HepG2 (cell line): ENCODE measurements around the gene SPSB2. TPM values are rescaled to one million over a fixed set of nuclear protein-coding genes. Genes with fewer than 3 reads are reported as not detected.

Experiments used
- AKNA ChIP-seq: sonication (generic); formaldehyde crosslinking; IDR thresholded peaks from 2 replicates; pipeline ENCODE4 v1.4.0; 2020; ENCODE audit warnings: missing genetic modification reagents, borderline replicate concordance
- E2F1 ChIP-seq: sonication (generic); formaldehyde crosslinking; IDR thresholded peaks from 2 replicates; pipeline ENCODE4 v1.5.0; 2020; ENCODE audit warnings: missing genetic modification reagents
- ELF4 ChIP-seq: sonication (generic); formaldehyde crosslinking; IDR thresholded peaks from 2 replicates; pipeline ENCODE4 v1.5.0; 2020; ENCODE audit warnings: missing genetic modification reagents, mild to moderate bottlenecking, moderate library complexity, borderline replicate concordance
- ETV5 ChIP-seq: IDR thresholded peaks from 2 replicates; pipeline ENCODE4 v1.6.1; 2018; ENCODE audit warnings: missing biosample characterization, missing genetic modification reagents, inconsistent platforms, borderline replicate concordance
- FOXM1 ChIP-seq: sonication (generic); formaldehyde crosslinking; IDR thresholded peaks from 2 replicates; pipeline ENCODE4 v1.5.0; 2020; ENCODE audit warnings: missing genetic modification reagents
- HMG20A ChIP-seq: IDR thresholded peaks from 2 replicates; pipeline ENCODE4 v1.6.1; 2016; ENCODE audit warnings: borderline replicate concordance
- HNF4G ChIP-seq, 2 experiments: sonication (generic) in 1 of 2; formaldehyde crosslinking in 1 of 2; IDR thresholded peaks; 2 replicates each; pipeline versions ENCODE4 v1.4.0 to v1.6.1; 2011 to 2020; ENCODE audit warnings: borderline replicate concordance in 2 of 2, low read depth in 2 of 2, mild to moderate bottlenecking in 2 of 2, low read length in 1 of 2, missing genetic modification reagents in 1 of 2, moderate library complexity in 1 of 2
- HOXD1 ChIP-seq: sonication (generic); formaldehyde crosslinking; IDR thresholded peaks from 2 replicates; pipeline ENCODE4 v1.5.0; 2020; ENCODE audit warnings: missing genetic modification reagents
- IKZF1 ChIP-seq: fragments of 450-650 bp; IDR thresholded peaks from 2 replicates; pipeline ENCODE4 v1.7.1; 2016
- MNT ChIP-seq: fragments of 450-650 bp; IDR thresholded peaks from 2 replicates; pipeline ENCODE4 v1.6.1; 2016
- NFYB ChIP-seq: sonication (generic); formaldehyde crosslinking; IDR thresholded peaks from 2 replicates; pipeline ENCODE4 v1.4.0; 2020; ENCODE audit warnings: missing genetic modification reagents
- PAWR ChIP-seq: sonication (generic); formaldehyde crosslinking; IDR thresholded peaks from 2 replicates; pipeline ENCODE4 v1.4.0; 2020; ENCODE audit warnings: missing genetic modification reagents, mild to moderate bottlenecking, borderline replicate concordance
- POLR2AphosphoS5 ChIP-seq: IDR thresholded peaks from 2 replicates; pipeline ENCODE4 v1.6.1; 2012; ENCODE audit warnings: low read depth, low read length
- SMARCE1 ChIP-seq: fragments of 450-650 bp; IDR thresholded peaks from 2 replicates; pipeline ENCODE4 v1.6.1; 2017; ENCODE audit warnings: borderline replicate concordance
- TOE1 ChIP-seq: sonication (generic); formaldehyde crosslinking; IDR thresholded peaks from 2 replicates; pipeline ENCODE4 v1.4.0; 2020; ENCODE audit warnings: mild to moderate bottlenecking, missing genetic modification reagents
- ZBTB26 ChIP-seq: IDR thresholded peaks from 2 replicates; pipeline ENCODE4 v1.6.1; 2016; ENCODE audit warnings: missing compliant biosample characterization, missing genetic modification reagents, borderline replicate concordance
- ZNF772 ChIP-seq: sonication (generic); formaldehyde crosslinking; IDR thresholded peaks from 2 replicates; pipeline ENCODE4 v1.5.0; 2020; ENCODE audit warnings: mild to moderate bottlenecking, missing genetic modification reagents
- ZNF780A ChIP-seq: sonication (generic); formaldehyde crosslinking; IDR thresholded peaks from 2 replicates; pipeline ENCODE4 v1.8.0; 2022; ENCODE audit warnings: mild to moderate bottlenecking, missing genetic modification reagents, moderate library complexity
- ZNF784 ChIP-seq: sonication (generic); formaldehyde crosslinking; IDR thresholded peaks from 2 replicates; pipeline ENCODE4 v1.5.1; 2020; ENCODE audit warnings: missing genetic modification reagents, mild to moderate bottlenecking, borderline replicate concordance
- ZSCAN12 ChIP-seq: sonication (generic); formaldehyde crosslinking; IDR thresholded peaks from 2 replicates; pipeline ENCODE4 v1.9.0; 2021; ENCODE audit warnings: mild to moderate bottlenecking, missing genetic modification reagents
- polyA plus RNA-seq, 8 experiments: library from polyadenylated mRNA; depleted of rRNA in 3 of 8; stranded (reverse) in 7 of 8; unstranded in 1 of 8; fragments of >200 nt; fragmentation: Illumina TruSeq in 4 of 8; extraction: Trizol in 4 of 8; gene quantifications; 2 replicates each; pipeline versions ENCODE4 v1.2.1 to v1.2.3, GENCODE V29; 2011 to 2016; ENCODE audit warnings: low read depth in 4 of 8, missing spikeins in 1 of 8, mixed read lengths in 1 of 8; ENCODE audit not compliant: insufficient read depth in 1 of 8
- total RNA-seq, 5 experiments: library from RNA; depleted of rRNA; stranded (reverse); fragments of >200 nt; fragmentation: Illumina TruSeq; extraction: Trizol; gene quantifications; 2 replicates each; pipeline ENCODE4 v1.2.3, GENCODE V29; 2016; ENCODE audit warnings: low read depth in 1 of 5

The SPSB2 gene
- total and polyA plus RNA-seq, 2 of the 13 experiments (the other 11 are each of a cell fraction or from before 2014, with no cell fraction given), result 2.0 to 6.2 TPM

- TF ChIP-seq PAWR, result no peak
- 0 out of 2 replicates have a peak, but pooled peaks have one; percentile 9 for TF ChIP-seq HNF4G (IDR thresholded peaks at IDR 0.05; ENCODE audit: borderline replicate concordance, low read depth, low read length)
- TF ChIP-seq HNF4G (CRISPR knock-in tag; IDR thresholded peaks at IDR 0.05; ENCODE audit: borderline replicate concordance, low read depth), result no peak
- no peak for TF ChIP-seq ZNF780A (CRISPR knock-in tag)
- 0 out of 2 replicates have a peak, but pooled peaks have one; percentile 49 for TF ChIP-seq AKNA (CRISPR knock-in tag)
- TF ChIP-seq ZNF784 (CRISPR knock-in tag), result 0 out of 2 replicates have a peak, but pooled peaks have one; percentile 31
- TF ChIP-seq POLR2AphosphoS5, result peak; percentile 76
- TF ChIP-seq ZBTB26 (CRISPR knock-in tag), result no peak
- TF ChIP-seq FOXM1 (CRISPR knock-in tag), result no peak
- peak; percentile 57; the same call in 1 of the 2 replicates for TF ChIP-seq HOXD1 (CRISPR knock-in tag)
- no peak for TF ChIP-seq ZSCAN12 (CRISPR knock-in tag)
- no peak for TF ChIP-seq HMG20A (CRISPR knock-in tag)
- TF ChIP-seq ETV5 (CRISPR knock-in tag), result no peak
- TF ChIP-seq IKZF1, result no peak
- peak; percentile 97 for TF ChIP-seq NFYB (CRISPR knock-in tag)
- 0 out of 2 replicates have a peak, but pooled peaks have one; percentile 34 for TF ChIP-seq MNT
- no peak for TF ChIP-seq ELF4 (CRISPR knock-in tag)
- TF ChIP-seq ZNF772 (CRISPR knock-in tag), result no peak
- TF ChIP-seq E2F1 (CRISPR knock-in tag), result peak; percentile 82
- TF ChIP-seq SMARCE1, result no peak
- no peak for TF ChIP-seq TOE1 (CRISPR knock-in tag)
Observed at GRCh38 chr12:6851153-6851920, 21.8 kb downstream of the SPSB2 start, which contains the start of gene CDCA3 (continued).
